CD14-positive monocyte (primary cell): ENCODE results near the gene PYDC2. TPM values are rescaled to one million over a fixed set of nuclear protein-coding genes. Genes with fewer than 3 reads are reported as not detected.

Source experiments
- DNase-seq, 3 donors: peaks; one replicate each; pipeline ENCODE4 v3.0.0-alpha.2; 2011 to 2022
- H2AFZ ChIP-seq: 2 replicates; pipeline ENCODE4 v1.6.0; 2012; ENCODE audit warnings: mild to moderate bottlenecking, low read depth, low read length, inconsistent platforms; ENCODE audit not compliant: insufficient read depth, poor library complexity, severe bottlenecking
- H3K27ac ChIP-seq, 2 donors: 1 replicate in 1 of 2; 2 replicates in 1 of 2; pipeline ENCODE4 v1.5.1; 2012 to 2013; ENCODE audit warnings: low read length in 2 of 2, control low read depth in 1 of 2, inconsistent platforms in 1 of 2, low read depth in 1 of 2, mild to moderate bottlenecking in 1 of 2
- H3K27me3 ChIP-seq, 2 donors: one replicate each; pipeline versions ENCODE4 v1.6.0 to v1.6.1; 2011 to 2013; ENCODE audit warnings: low read length in 2 of 2; ENCODE audit not compliant: control insufficient read depth in 2 of 2, insufficient read depth in 2 of 2
- H3K36me3 ChIP-seq, 2 donors: replicated peaks in 1 of 2; 1 replicate in 1 of 2; 2 replicates in 1 of 2; pipeline versions ENCODE4 v1.5.1 to v1.6.1; 2012 to 2013; ENCODE audit warnings: low read length in 2 of 2, control low read depth in 1 of 2, inconsistent platforms in 1 of 2, mild to moderate bottlenecking in 1 of 2; ENCODE audit not compliant: insufficient read depth in 2 of 2, control insufficient read depth in 1 of 2
- H3K4me1 ChIP-seq, 2 donors: 1 replicate in 1 of 2; 2 replicates in 1 of 2; pipeline versions ENCODE4 v1.5.1 to v1.6.1; 2012 to 2013; ENCODE audit warnings: low read length in 2 of 2, control low read depth in 1 of 2, inconsistent platforms in 1 of 2, mild to moderate bottlenecking in 1 of 2, moderate library complexity in 1 of 2; ENCODE audit not compliant: insufficient read depth in 2 of 2, control insufficient read depth in 1 of 2
- H3K4me2 ChIP-seq: replicated peaks from 2 replicates; pipeline ENCODE3; 2012; ENCODE audit warnings: low read length, moderate library complexity, mild to moderate bottlenecking; ENCODE audit not compliant: poor library complexity, severe bottlenecking; ENCODE audit errors: extremely low read depth
- H3K4me3 ChIP-seq, 3 experiments: fragments of 200-600 bp in 1 of 3; sonication (generic) in 1 of 3; replicated peaks in 1 of 3; 1 replicate in 2 of 3; 2 replicates in 1 of 3; pipeline ENCODE4 v1.5.1; 2011 to 2013; ENCODE audit warnings: low read length in 3 of 3, mild to moderate bottlenecking in 3 of 3, control low read depth in 2 of 3, low read depth in 2 of 3, inconsistent platforms in 1 of 3, moderate library complexity in 1 of 3
- H3K79me2 ChIP-seq: 2 replicates; pipeline ENCODE4 v1.6.0; 2012; ENCODE audit warnings: mild to moderate bottlenecking, control low read depth, inconsistent platforms, low read length, moderate library complexity; ENCODE audit not compliant: insufficient read depth
- H3K9ac ChIP-seq: 2 replicates; pipeline ENCODE4 v1.6.0; 2017; ENCODE audit warnings: low read length, mild to moderate bottlenecking; ENCODE audit not compliant: insufficient read depth, poor library complexity, severe bottlenecking
- H3K9me3 ChIP-seq, 2 donors: replicated peaks in 1 of 2; 1 replicate in 1 of 2; 2 replicates in 1 of 2; pipeline versions ENCODE4 v1.5.1 to v1.6.1; 2012 to 2013; ENCODE audit warnings: low read length in 2 of 2, control low read depth in 1 of 2; ENCODE audit not compliant: control insufficient read depth in 1 of 2, insufficient read depth in 1 of 2
- H4K20me1 ChIP-seq: 2 replicates; pipeline ENCODE4 v1.6.0; 2012; ENCODE audit warnings: mild to moderate bottlenecking, low read length, control low read depth, moderate library complexity; ENCODE audit not compliant: insufficient read depth
- H3K27ac Mint-ChIP-seq, 7 donors: one replicate each; pipeline ENCODE4 v1.8.0; 2020; ENCODE audit warnings: mild to moderate bottlenecking in 7 of 7, mixed read lengths in 7 of 7, moderate library complexity in 6 of 7, inconsistent platforms in 2 of 7
- H3K27me3 Mint-ChIP-seq, 3 donors: one replicate each; pipeline ENCODE4 v1.8.0; 2021 to 2022; ENCODE audit warnings: low read depth in 3 of 3, mild to moderate bottlenecking in 3 of 3, mixed read lengths in 3 of 3, moderate library complexity in 3 of 3, inconsistent platforms in 1 of 3
- H3K36me3 Mint-ChIP-seq, 2 donors: one replicate each; pipeline ENCODE4 v1.8.0; 2020; ENCODE audit warnings: mixed read lengths in 2 of 2, inconsistent platforms in 1 of 2, mild to moderate bottlenecking in 1 of 2
- H3K4me1 Mint-ChIP-seq: one replicate; pipeline ENCODE4 v1.8.0; 2020; ENCODE audit warnings: mild to moderate bottlenecking, mixed read lengths
- H3K4me3 Mint-ChIP-seq, 2 donors: one replicate each; pipeline ENCODE4 v1.8.0; 2020; ENCODE audit warnings: mild to moderate bottlenecking in 2 of 2, mixed read lengths in 2 of 2, moderate library complexity in 1 of 2
- H3K9me3 Mint-ChIP-seq, 7 donors: one replicate each; pipeline ENCODE4 v1.8.0; 2020 to 2022; ENCODE audit warnings: mixed read lengths in 7 of 7, mild to moderate bottlenecking in 6 of 7, moderate library complexity in 6 of 7, inconsistent platforms in 2 of 7
- CTCF ChIP-seq: fragments of 200-600 bp; IDR thresholded peaks from one replicate; pipeline ENCODE4 v1.8.0; 2022; ENCODE audit warnings: antibody characterized with exemption, mild to moderate bottlenecking
- WGBS: methylation state at CpG from one replicate; pipeline ENCODE4 v1.1.5; 2013; ENCODE audit warnings: missing lambda C conversion rate; ENCODE audit not compliant: insufficient coverage; 5-methylcytosine and 5-hydroxymethylcytosine counted together
- intact Hi-C, 2 donors: fragments of 100-400 bp; cut with micrococcal nuclease; formaldehyde crosslinking; loops; one replicate each; pipeline versions ENCODE4 v1.15.0 to v1.15.1; 2023
- polyA plus RNA-seq, 3 donors: library from polyadenylated mRNA; depleted of rRNA in 1 of 3; unstranded in 2 of 3; stranded (reverse) in 1 of 3; fragments of 300-500 nt in 2 of 3; fragments of >200 nt in 1 of 3; fragmentation: Illumina TruSeq in 2 of 3; gene quantifications; 1 replicate in 2 of 3; 2 replicates in 1 of 3; pipeline ENCODE4 v1.2.3, GENCODE V29; 2012 to 2021

PYDC2 gene
- polyA plus RNA-seq, 3 donors = not detected

- no peaks in the 10 kb centered on the region for H3K27me3 Mint-ChIP-seq
- H3K27ac Mint-ChIP-seq = no peak overlapping the region
- H3K4me3 Mint-ChIP-seq = no peak overlapping the region
- Histone ChIP-seq H3K36me3 (no peaks in the 10 kb centered on the region), H3K79me2 (no peaks in the 10 kb centered on the region), H4K20me1 (no peaks in the 10 kb centered on the region), H2AFZ (no peak overlapping the region), H3K4me2 (no peak overlapping the region), H3K27ac (no peak overlapping the region), H3K9ac (no peak overlapping the region), H3K9me3 (no peaks in the 10 kb centered on the region), H3K4me3 (no peak overlapping the region), H3K4me1 (no peaks in the 10 kb centered on the region), H3K27me3 (no peaks in the 10 kb centered on the region)
- no peak for DNase-seq
- no peaks in the 10 kb centered on the region for H3K4me1 Mint-ChIP-seq
- intact Hi-C loops = no loop called here
- H3K9me3 Mint-ChIP-seq = peaks cover 0 to 3% (median 0%) of the 10 kb centered on the region in 7 donors
- no peak for TF ChIP-seq CTCF
- no peaks in the 10 kb centered on the region for H3K36me3 Mint-ChIP-seq
- WGBS = 93% methylated on average over 2 of the region's 2 CpGs
Observed at GRCh38 chr3:191441687-191442086, 19.3 kb upstream of the PYDC2 start.

DNA sequence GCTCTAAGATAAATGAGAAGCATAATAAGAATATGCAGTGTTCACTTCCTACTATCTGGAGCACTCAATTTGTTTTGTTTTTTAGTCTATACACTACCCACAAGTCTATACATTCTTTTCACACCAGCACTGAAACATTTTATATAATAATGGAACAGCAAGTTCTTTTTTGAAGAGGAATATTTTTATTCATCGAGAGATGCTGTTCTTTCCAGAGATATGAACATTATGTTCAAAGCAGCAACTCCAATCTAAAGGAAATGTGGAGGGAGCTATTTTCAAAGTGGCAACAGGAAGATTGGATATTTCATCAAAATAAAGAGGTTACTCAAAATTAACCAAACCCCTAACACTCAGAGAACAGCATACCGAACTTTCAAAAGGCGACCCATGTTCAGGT lies 16.4 kb upstream of the PYDC2 start:
- Mint-ChIP-seq H3K4me1 (no peaks in the 10 kb centered on the region), H3K4me3 (no peak overlapping the region), H3K27me3 (no peaks in the 10 kb centered on the region), H3K36me3 (no peaks in the 10 kb centered on the region), H3K9me3 (peaks cover 0 to 10% (median 2%) of the 10 kb centered on the region in 7 donors), H3K27ac (no peak overlapping the region)
- H2AFZ ChIP-seq = no peak overlapping the region
- no peaks in the 10 kb centered on the region for H3K36me3 ChIP-seq
- intact Hi-C loops = no loop called here
- no peak overlapping the region for H3K9ac ChIP-seq
- WGBS = no CpG with 5 or more reads among the region's 3 CpGs
- no peaks in the 10 kb centered on the region for H4K20me1 ChIP-seq
- no peak for TF ChIP-seq CTCF
- no peak overlapping the region for H3K27ac ChIP-seq
- no peaks in the 10 kb centered on the region for H3K4me1 ChIP-seq
- peaks cover 0 to 3% of the 10 kb centered on the region in 2 donors for H3K9me3 ChIP-seq
- H3K27me3 ChIP-seq = no peaks in the 10 kb centered on the region
- no peak for DNase-seq
- H3K4me3 ChIP-seq = no peak overlapping the region
- H3K79me2 ChIP-seq = no peaks in the 10 kb centered on the region
- H3K4me2 ChIP-seq = no peak overlapping the region
